NCI-H446 (cell line): ENCODE measurements around the gene KTI12.
"Not testable (repeated sequence)": the region's sequence is repeated elsewhere in the genome, so short reads cannot be mapped to it uniquely, and the experiment has no call there.

Source experiments
- DNase-seq, 2 experiments: peaks; one replicate each; lab custom pipeline; 2025; lab: John Stamatoyannopoulos, UW

The KTI12 gene

GRCh38 chr1:52033190-52034049 is at the start of gene KTI12:
TSS of gene KTI12 (minus strand) at chr1:52033810. CDS start at chr1:52033761, 49 bp downstream.
- DNase-seq, result peak; percentile 88 to 94

GRCh38 chr1:52080014-52080415 is 46.4 kb upstream of the KTI12 start:
- no peak for DNase-seq

GRCh38 chr1:52077277-52077676 is 43.7 kb upstream of the KTI12 start:
- not testable (repeated sequence) for DNase-seq

GRCh38 chr1:52072291-52072690 is 38.7 kb upstream of the KTI12 start:
- DNase-seq, result no peak

GRCh38 chr1:52070704-52071103 is 37.1 kb upstream of the KTI12 start:
- DNase-seq, result no peak

- DNase-seq, result no peak
Observed at GRCh38 chr1:52063192-52063591, 29.6 kb upstream of the KTI12 start.

- no peak for DNase-seq
Observed at GRCh38 chr1:52060822-52061221, 27.2 kb upstream of the KTI12 start.

GRCh38 chr1:52059888-52060287 is 26.3 kb upstream of the KTI12 start:
- DNase-seq, result no peak

GRCh38 chr1:52059321-52059720 is 25.7 kb upstream of the KTI12 start:
- no peak for DNase-seq

GRCh38 chr1:52057876-52058415 is 24.3 kb upstream of the KTI12 start:
- DNase-seq, result no peak

- DNase-seq, result peak in 1 of 2 experiments; percentile 22
Observed at GRCh38 chr1:52057255-52057654, 23.6 kb upstream of the KTI12 start.

GRCh38 chr1:52056937-52057231 is 23.3 kb upstream of the KTI12 start:
- no peak for DNase-seq

GRCh38 chr1:52056163-52056936 is 22.7 kb upstream of the KTI12 start, which contains the start of gene BTF3L4:
TSS of gene BTF3L4 (plus strand) at chr1:52056295. CDS start at chr1:52059848, 3,553 bp downstream.
- peak; percentile 90 to 95 for DNase-seq

- DNase-seq, result no peak
Observed at GRCh38 chr1:52055866-52056162, 22.2 kb upstream of the KTI12 start.

GRCh38 chr1:52055066-52055865 is 21.7 kb upstream of the KTI12 start, which contains the start of gene TXNDC12:
TSS of gene TXNDC12 (minus strand) at chr1:52055191. CDS start at chr1:52055096, 95 bp downstream.
- DNase-seq, result peak; percentile 90 to 92

GRCh38 chr1:52054496-52055065 is 21.0 kb upstream of the KTI12 start:
- no peak for DNase-seq

GRCh38 chr1:52053862-52054261 is 20.3 kb upstream of the KTI12 start:
- no peak for DNase-seq

GRCh38 chr1:52049337-52049736 is 15.7 kb upstream of the KTI12 start:
- DNase-seq, result not testable (repeated sequence)

GRCh38 chr1:52045666-52046195 is 12.1 kb upstream of the KTI12 start:
- DNase-seq, result not testable (repeated sequence)

GRCh38 chr1:52045236-52045635 is 11.6 kb upstream of the KTI12 start:
- no peak for DNase-seq

GRCh38 chr1:52041551-52042185 is 8.1 kb upstream of the KTI12 start:
- DNase-seq, result no peak
